IPS-18a (cell line): Measurements from ENCODE around the gene ACER3.

ENCODE experiments used
- H3K27ac ChIP-seq: one replicate; pipeline ENCODE4 v1.5.1; 2013; ENCODE audit warnings: low read length
- H3K27me3 ChIP-seq: one replicate; pipeline ENCODE4 v1.6.1; 2013; ENCODE audit warnings: mild to moderate bottlenecking, low read length; ENCODE audit not compliant: control insufficient read depth, insufficient read depth
- H3K36me3 ChIP-seq: one replicate; pipeline ENCODE4 v1.6.1; 2013; ENCODE audit warnings: low read depth, low read length; ENCODE audit not compliant: control insufficient read depth
- H3K4me1 ChIP-seq: one replicate; pipeline ENCODE4 v1.6.1; 2013; ENCODE audit warnings: low read depth, low read length; ENCODE audit not compliant: control insufficient read depth
- H3K4me3 ChIP-seq: one replicate; pipeline ENCODE4 v1.5.1; 2013; ENCODE audit warnings: low read length
- H3K9ac ChIP-seq: one replicate; pipeline ENCODE4 v1.6.1; 2013; ENCODE audit warnings: mild to moderate bottlenecking, low read length, moderate library complexity
- H3K9me3 ChIP-seq: one replicate; pipeline ENCODE4 v1.6.1; 2013; ENCODE audit warnings: low read depth, low read length; ENCODE audit not compliant: control insufficient read depth

The ACER3 gene

GRCh38 chr11:77035039-77035438 lies 174.3 kb downstream of the ACER3 start:
- peaks cover 21% of the 10 kb centered on the region for H3K27me3 ChIP-seq
- no peak overlapping the region for H3K27ac ChIP-seq
- no peaks in the 10 kb centered on the region for H3K9me3 ChIP-seq
- peaks cover 3% of the 10 kb centered on the region for H3K4me1 ChIP-seq
- no peak overlapping the region for H3K9ac ChIP-seq
- H3K36me3 ChIP-seq, result no peaks in the 10 kb centered on the region
- H3K4me3 ChIP-seq, result no peak overlapping the region

- Histone ChIP-seq H3K9me3 (no peaks in the 10 kb centered on the region), H3K36me3 (no peaks in the 10 kb centered on the region), H3K4me1 (peaks cover 3% of the 10 kb centered on the region), H3K4me3 (no peak overlapping the region), H3K27me3 (peaks cover 27% of the 10 kb centered on the region), H3K27ac (no peak overlapping the region), H3K9ac (no peak overlapping the region)
These were observed 174.9 kb downstream of the ACER3 start for GRCh38 chr11:77035580-77035979.

DNA sequence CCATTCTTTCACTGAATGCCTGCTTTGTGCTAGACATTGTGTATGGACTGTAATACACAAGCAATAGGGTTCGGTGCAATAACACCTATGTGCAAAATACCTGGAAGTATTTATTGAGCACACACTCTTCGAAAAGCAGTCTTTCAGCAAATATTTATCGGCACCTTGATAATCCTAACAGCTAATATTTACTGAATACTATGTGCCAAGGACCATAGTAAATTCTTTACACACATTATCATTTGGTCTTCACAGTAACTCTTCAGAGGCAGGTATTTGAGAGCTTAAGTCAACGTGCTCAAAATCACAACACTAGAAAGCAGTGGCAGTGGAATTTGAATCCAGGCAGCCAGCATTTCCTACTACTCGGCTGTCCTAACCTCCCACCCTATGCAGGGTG lies 175.7 kb downstream of the ACER3 start:
- no peak overlapping the region for H3K27ac ChIP-seq
- H3K36me3 ChIP-seq, result no peaks in the 10 kb centered on the region
- no peak overlapping the region for H3K4me3 ChIP-seq
- no peaks in the 10 kb centered on the region for H3K9me3 ChIP-seq
- H3K9ac ChIP-seq, result no peak overlapping the region
- peaks cover 35% of the 10 kb centered on the region for H3K27me3 ChIP-seq
- H3K4me1 ChIP-seq, result peaks cover 3% of the 10 kb centered on the region

DNA sequence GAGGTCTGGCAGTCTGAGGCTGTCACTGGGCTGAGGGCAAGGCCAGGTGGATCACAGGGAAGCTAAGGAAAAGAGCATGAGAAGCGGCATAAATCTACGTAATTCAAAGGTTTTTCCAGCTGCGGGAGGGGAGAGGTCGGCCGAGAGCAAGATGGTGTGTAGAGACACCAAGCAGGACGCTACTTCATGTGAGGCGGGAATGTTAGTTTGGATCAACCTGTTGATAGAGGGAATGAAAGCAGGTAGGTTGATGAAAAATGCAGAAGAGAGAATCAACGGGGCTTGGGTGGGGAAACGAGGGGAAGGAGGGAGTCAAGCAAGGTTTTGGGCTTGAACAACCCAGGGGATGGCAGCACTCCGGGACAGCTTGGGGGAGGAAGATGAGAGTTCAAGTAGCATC lies 176.3 kb downstream of the ACER3 start:
- Histone ChIP-seq H3K27me3 (peaks cover 35% of the 10 kb centered on the region), H3K27ac (no peak overlapping the region)

DNA sequence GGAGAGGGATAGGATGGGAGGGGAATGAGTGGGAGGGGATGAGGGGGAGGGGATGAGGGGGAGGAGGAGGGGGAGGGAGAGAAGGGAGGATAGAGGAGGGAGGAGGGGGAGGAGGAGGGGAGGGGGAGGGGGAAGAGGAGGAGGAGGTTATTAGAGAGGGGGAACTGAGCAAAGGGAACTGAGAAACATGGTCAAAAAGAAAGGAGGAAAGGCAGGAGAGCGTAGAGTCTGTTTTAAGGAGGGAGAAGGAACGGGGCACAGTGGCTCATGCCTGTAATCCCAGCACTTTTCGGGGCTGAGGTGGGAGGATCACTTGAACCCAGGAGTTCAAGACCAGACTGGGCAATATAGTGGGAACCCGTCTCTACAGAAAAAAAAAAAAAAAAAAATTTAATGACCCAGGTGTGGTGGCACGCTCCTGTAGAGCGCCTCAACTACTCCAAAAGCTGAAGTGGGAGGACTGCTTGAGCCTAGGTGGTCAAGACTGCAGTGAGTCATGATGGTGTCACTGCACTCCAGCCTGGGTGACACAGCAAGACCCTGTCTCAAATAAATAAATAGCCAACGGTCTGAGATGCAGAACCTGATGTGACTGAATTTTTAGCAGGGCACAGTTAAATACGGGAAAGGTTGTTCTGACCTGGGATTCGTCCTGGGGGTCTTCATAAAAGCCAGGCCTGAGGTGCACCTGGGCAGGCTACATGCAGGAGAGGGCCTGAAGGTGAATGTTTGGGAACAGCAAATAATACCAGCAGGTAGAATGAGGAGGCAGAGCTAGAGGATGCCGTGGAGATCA lies 177.5 kb downstream of the ACER3 start:
- H3K9ac ChIP-seq, result no peak overlapping the region

More for the DNA sequence above, 176.3 kb downstream of the ACER3 start:
- H3K4me1 ChIP-seq, result peaks cover 3% of the 10 kb centered on the region
- H3K9me3 ChIP-seq, result no peaks in the 10 kb centered on the region
- H3K4me3 ChIP-seq, result no peak overlapping the region
- H3K9ac ChIP-seq, result no peak overlapping the region
- no peaks in the 10 kb centered on the region for H3K36me3 ChIP-seq

DNA sequence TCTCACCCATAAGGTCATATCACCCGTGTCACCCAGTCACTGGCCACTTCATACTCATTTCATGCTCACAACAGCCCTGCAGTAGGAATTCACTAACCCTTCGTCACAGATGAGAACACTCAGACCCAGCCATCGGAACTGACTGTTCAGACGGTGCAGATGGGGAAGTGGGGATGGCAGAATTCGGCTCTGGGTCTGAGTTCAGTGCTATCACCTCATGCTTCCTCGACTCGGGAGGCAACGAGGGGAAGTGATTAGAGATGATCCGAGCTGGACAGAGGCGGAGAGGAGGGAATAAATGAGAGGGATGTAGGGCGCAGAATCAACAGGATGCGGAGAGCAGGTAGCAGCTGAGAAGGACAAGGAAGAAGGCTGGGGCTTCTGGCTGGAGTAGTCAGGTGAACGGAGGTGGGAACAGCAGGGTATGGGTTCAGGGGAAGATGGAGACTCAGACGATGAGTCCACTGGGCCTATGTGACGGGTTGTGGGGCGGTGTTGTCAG lies 178.2 kb downstream of the ACER3 start:
- H3K9me3 ChIP-seq, result no peaks in the 10 kb centered on the region
- H3K27me3 ChIP-seq, result peaks cover 35% of the 10 kb centered on the region
- H3K4me1 ChIP-seq, result peaks cover 3% of the 10 kb centered on the region
- no peaks in the 10 kb centered on the region for H3K36me3 ChIP-seq
- no peak overlapping the region for H3K9ac ChIP-seq
- H3K4me3 ChIP-seq, result no peak overlapping the region
- no peak overlapping the region for H3K27ac ChIP-seq

More for the DNA sequence above, 177.5 kb downstream of the ACER3 start:
- Histone ChIP-seq H3K27ac (no peak overlapping the region), H3K9me3 (no peaks in the 10 kb centered on the region), H3K4me1 (peaks cover 3% of the 10 kb centered on the region), H3K4me3 (no peak overlapping the region), H3K36me3 (no peaks in the 10 kb centered on the region), H3K27me3 (peaks cover 35% of the 10 kb centered on the region)

DNA sequence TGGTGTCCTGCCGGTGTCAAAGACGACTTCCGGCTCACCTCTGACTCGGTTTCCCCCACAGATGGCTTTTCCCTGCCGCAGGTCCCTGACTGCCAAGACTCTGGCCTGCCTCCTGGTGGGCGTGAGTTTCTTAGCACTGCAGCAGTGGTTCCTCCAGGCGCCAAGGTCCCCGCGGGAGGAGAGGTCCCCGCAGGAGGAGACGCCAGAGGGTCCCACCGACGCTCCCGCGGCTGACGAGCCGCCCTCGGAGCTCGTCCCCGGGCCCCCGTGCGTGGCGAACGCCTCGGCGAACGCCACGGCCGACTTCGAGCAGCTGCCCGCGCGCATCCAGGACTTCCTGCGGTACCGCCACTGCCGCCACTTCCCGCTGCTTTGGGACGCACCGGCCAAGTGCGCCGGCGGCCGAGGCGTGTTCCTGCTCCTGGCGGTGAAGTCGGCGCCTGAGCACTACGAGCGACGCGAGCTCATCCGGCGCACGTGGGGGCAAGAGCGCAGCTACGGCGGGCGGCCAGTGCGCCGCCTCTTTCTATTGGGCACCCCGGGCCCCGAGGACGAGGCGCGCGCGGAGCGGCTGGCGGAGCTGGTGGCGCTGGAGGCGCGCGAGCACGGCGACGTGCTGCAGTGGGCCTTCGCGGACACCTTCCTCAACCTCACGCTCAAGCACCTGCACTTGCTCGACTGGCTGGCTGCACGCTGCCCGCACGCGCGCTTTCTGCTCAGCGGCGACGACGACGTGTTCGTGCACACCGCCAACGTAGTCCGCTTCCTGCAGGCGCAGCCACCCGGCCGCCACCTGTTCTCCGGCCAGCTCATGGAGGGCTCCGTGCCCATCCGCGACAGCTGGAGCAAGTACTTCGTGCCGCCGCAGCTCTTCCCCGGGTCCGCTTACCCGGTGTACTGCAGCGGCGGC lies 179.0 kb downstream of the ACER3 start:
- Histone ChIP-seq H3K4me1 (no peaks in the 10 kb centered on the region), H3K27me3 (peaks cover 35% of the 10 kb centered on the region), H3K9ac (peak overlapping the region; percentile 15), H3K36me3 (no peaks in the 10 kb centered on the region), H3K4me3 (peak overlapping the region; percentile 40), H3K9me3 (no peaks in the 10 kb centered on the region), H3K27ac (no peak overlapping the region)

DNA sequence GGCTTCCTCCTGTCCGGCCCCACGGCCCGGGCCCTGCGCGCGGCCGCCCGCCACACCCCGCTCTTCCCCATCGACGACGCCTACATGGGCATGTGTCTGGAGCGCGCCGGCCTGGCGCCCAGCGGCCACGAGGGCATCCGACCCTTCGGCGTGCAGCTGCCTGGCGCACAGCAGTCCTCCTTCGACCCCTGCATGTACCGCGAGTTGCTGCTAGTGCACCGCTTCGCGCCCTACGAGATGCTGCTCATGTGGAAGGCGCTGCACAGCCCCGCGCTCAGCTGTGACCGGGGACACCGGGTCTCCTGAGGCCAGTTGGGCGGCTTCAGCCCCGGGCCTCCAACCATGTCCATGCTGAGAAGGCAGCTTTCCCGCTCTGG lies 179.7 kb downstream of the ACER3 start:
- H3K9ac ChIP-seq, result no peak overlapping the region
- H3K9me3 ChIP-seq, result no peaks in the 10 kb centered on the region
- H3K4me3 ChIP-seq, result no peak overlapping the region
- H3K27ac ChIP-seq, result no peak overlapping the region
- no peaks in the 10 kb centered on the region for H3K4me1 ChIP-seq
- no peaks in the 10 kb centered on the region for H3K36me3 ChIP-seq
- peaks cover 38% of the 10 kb centered on the region for H3K27me3 ChIP-seq

GRCh38 chr11:77040889-77041288 lies 180.2 kb downstream of the ACER3 start:
- Histone ChIP-seq H3K4me3 (no peak overlapping the region), H3K27me3 (peaks cover 43% of the 10 kb centered on the region), H3K4me1 (no peaks in the 10 kb centered on the region), H3K27ac (no peak overlapping the region), H3K36me3 (no peaks in the 10 kb centered on the region), H3K9me3 (no peaks in the 10 kb centered on the region), H3K9ac (no peak overlapping the region)

GRCh38 chr11:77042111-77042726 lies 181.5 kb downstream of the ACER3 start:
- Histone ChIP-seq H3K27me3 (peaks cover 38% of the 10 kb centered on the region), H3K9ac (no peak overlapping the region)

DNA sequence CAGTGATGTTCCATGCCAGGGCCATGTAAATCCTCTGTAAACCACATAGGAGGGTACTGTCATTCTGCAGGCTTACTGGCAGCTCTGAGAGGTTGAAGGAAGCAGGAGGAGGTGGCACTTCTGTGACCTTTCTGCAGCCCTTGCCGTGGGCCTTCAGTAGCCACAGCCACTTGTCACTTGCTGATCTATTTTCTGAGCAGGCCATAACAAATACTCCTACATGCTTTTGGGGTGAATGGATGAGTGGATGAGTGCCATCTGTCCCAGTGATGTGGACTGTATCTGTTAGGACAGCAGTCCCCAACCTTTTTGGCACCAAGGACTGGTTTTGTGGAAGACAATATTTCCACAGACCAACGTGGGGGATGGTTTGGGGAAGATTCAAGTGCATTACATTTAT lies 183.6 kb downstream of the ACER3 start:
- no peaks in the 10 kb centered on the region for H3K9me3 ChIP-seq
- H3K36me3 ChIP-seq, result no peaks in the 10 kb centered on the region
- no peak overlapping the region for H3K27ac ChIP-seq
- no peak overlapping the region for H3K4me3 ChIP-seq
- H3K27me3 ChIP-seq, result peaks cover 28% of the 10 kb centered on the region
- H3K9ac ChIP-seq, result no peak overlapping the region
- peaks cover 5% of the 10 kb centered on the region for H3K4me1 ChIP-seq

More at GRCh38 chr11:77042111-77042726, 181.5 kb downstream of the ACER3 start:
- no peaks in the 10 kb centered on the region for H3K36me3 ChIP-seq
- peaks cover 5% of the 10 kb centered on the region for H3K4me1 ChIP-seq
- no peak overlapping the region for H3K27ac ChIP-seq
- no peak overlapping the region for H3K4me3 ChIP-seq
- no peaks in the 10 kb centered on the region for H3K9me3 ChIP-seq
